ENCODE measurements around the gene POFUT2.
"Not testable (repeated sequence)": the region's sequence is repeated elsewhere in the genome, so short reads cannot be mapped to it uniquely, and the experiment has no call there.

POFUT2 gene

DNA sequence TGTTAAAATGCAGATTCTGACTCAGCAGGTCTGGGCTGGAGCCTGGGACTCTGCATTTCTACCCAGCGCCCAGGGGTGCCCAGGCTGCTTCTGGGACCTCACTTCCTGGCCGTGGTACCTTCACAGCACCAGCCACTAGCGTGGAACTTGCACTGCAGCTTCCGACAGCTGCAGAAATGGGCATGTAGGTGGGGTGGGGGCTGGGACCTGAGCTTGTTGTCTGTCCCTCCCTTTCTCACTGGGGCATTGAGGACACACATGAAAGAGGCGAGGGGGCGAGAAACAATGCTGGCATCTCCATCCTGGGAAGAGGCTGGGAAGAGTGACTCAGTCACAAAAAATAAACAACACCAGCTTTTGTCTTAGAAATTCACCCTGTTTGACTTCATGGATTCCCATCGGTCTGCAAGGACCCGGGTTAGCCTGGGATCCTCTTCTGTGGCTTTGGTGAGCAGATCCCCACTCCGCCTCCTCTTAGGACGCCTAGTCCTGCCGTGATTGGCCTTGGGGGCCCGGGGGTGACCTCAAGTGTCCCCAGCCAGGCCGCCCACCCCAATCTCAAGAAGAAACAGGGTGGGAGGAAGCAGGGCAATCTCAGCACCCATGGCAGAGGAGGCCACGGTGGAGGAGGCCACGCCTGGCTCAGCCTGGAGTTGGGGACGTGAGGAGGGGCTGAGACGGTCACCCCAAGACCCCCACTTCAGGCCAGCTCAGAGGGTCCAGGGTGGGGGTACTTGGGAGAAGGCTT is 29.9 kb upstream of the POFUT2 start:
- TF ChIP-seq, protein P1, sequence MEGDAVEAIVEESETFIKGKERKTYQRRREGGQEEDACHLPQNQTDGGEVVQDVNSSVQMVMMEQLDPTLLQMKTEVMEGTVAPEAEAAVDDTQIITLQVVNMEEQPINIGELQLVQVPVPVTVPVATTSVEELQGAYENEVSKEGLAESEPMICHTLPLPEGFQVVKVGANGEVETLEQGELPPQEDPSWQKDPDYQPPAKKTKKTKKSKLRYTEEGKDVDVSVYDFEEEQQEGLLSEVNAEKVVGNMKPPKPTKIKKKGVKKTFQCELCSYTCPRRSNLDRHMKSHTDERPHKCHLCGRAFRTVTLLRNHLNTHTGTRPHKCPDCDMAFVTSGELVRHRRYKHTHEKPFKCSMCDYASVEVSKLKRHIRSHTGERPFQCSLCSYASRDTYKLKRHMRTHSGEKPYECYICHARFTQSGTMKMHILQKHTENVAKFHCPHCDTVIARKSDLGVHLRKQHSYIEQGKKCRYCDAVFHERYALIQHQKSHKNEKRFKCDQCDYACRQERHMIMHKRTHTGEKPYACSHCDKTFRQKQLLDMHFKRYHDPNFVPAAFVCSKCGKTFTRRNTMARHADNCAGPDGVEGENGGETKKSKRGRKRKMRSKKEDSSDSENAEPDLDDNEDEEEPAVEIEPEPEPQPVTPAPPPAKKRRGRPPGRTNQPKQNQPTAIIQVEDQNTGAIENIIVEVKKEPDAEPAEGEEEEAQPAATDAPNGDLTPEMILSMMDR (IDR thresholded peaks at IDR 0.05; ENCODE audit: control insufficient read depth, extremely low read depth, insufficient read depth), result no peak
- H3K4me3 ChIP-seq (ENCODE audit: low read depth, low read length), result no peak overlapping the region
- no peak for DNase-seq (ENCODE audit: low read depth)

DNA sequence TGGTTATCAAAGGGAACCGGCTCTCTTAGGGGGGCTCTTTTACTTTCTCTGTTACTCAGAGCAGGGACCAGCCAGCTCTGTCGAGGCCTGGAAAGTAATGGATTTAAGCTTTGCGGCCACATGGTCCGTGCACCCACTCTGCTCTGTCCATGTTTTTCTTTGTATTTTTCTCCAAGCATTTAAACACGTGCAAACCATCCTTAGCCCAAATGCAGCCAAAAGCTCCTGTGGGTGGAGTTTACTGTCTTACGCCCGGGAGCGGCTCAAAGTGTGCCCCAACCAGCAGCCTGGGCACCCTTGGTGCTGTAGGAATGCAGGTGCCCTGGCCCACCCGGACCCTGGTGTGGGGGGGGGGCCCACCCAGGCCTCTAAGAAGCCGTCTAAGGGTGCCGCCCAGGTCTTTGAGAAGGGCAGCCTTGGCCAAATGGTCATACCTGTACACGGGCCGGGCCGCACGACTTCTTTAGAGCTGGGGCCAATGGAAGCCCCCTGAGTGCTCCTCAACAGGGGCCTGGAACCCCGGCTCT is 29.2 kb upstream of the POFUT2 start:
- DNase-seq (ENCODE audit: low read depth), result no peak
- no peak overlapping the region for H3K4me3 ChIP-seq (ENCODE audit: low read depth, low read length)
- TF ChIP-seq, protein P1 (IDR thresholded peaks at IDR 0.05; ENCODE audit: control insufficient read depth, extremely low read depth, insufficient read depth), result no peak

DNA sequence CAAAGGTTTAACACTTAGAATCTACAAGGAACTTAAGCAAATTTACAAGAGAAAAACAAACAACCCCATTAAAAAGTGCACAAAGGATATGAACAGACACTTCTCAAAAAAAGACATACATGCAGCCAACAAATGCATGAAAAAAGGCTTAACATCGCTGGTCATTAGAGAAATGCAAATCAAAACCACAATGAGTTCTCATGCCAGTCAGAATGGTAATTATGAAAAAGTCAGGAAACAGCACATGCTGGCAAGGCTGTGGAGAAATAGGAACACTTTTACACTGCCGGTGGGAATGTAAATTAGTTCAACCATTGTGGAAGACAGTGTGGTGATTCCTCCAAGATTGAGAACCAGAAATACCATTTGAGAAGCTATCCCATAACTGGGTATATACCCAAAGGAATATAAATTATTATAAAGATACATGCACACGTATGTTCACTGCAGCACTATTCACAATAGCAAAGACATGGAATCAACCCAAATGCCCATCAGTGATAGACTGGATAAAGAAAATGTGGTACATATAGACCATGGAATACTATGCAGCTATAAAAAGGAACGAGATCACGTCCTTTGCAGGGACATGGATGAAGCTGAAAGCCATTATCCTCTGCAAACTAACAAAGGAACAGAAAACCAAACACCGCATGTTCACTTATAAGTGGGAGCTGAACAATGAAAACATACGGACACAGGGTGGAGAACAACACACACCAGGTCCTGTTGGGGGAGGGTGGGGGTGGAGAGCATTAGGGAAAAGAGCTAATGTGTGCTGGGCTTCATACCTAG is 28.2 kb upstream of the POFUT2 start:
- not testable (repeated sequence) for H3K4me3 ChIP-seq (ENCODE audit: low read depth, low read length); DNase-seq (ENCODE audit: low read depth)

DNA sequence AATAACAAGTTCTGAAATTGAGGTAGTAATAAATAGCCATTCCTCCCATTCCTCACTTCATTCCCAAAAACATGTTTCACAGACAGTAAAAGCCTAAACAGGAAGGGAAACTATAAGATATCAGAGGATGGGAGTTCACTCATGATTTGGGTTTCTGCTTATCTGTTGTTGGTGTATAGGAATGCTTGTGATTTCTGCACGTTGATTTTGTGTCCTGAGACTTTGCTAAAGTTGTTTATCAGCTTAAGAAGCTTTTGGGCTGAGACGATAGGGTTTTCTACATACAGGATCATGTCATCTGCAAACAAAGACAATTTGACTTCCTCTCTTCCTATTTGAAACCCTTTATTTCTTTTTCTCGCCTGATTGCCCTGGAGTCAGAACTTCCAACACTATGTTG is 26.0 kb upstream of the POFUT2 start:
- DNase-seq (ENCODE audit: low read depth), result no peak
- TF ChIP-seq, protein P1 (IDR thresholded peaks at IDR 0.05; ENCODE audit: control insufficient read depth, extremely low read depth, insufficient read depth), result no peak
- no peak overlapping the region for H3K4me3 ChIP-seq (ENCODE audit: low read depth, low read length)

DNA sequence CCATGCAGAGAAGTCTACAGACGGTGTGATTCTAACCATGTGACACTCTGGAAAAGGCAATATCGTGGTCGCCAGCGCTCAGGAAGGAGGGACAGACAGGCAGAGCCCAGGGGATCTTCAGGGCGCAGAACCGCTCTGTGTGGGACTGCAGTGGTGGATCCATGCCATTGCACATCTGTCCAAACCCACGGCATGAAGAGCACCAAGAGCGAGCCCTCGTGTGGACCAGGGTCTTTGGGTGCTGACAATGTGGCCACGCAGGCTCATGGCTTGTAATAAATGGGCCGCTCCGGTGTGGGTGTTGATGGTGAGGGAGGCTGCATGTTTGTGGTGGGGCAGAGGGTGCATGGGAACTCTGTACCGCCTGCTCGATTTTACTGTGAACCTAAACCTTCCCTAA is 25.3 kb upstream of the POFUT2 start:
- DNase-seq (ENCODE audit: low read depth), result no peak
- H3K4me3 ChIP-seq (ENCODE audit: low read depth, low read length), result no peak overlapping the region
- TF ChIP-seq, protein P1 (IDR thresholded peaks at IDR 0.05; ENCODE audit: control insufficient read depth, extremely low read depth, insufficient read depth), result no peak

DNA sequence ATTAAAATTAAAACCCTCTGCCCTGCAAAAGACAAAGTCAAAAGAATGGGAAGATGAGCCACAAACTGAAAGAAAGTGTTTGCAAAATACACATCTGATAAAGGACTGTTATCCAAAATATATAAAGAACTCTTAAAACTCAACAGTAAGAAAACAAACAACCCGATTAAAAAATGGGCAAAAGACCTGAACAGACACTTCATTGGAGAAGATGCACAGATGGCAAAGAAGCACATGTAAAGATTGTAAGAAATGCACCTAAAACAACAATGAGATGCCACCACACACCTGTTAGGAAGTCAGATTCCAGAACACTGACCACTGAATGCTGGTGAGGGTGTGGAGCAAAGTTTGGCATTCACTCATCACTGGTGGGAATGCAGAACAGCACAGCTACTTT is 24.6 kb upstream of the POFUT2 start:
- TF ChIP-seq, protein P1 (IDR thresholded peaks at IDR 0.05; ENCODE audit: control insufficient read depth, extremely low read depth, insufficient read depth), result no peak
- DNase-seq (ENCODE audit: low read depth), result no peak

DNA sequence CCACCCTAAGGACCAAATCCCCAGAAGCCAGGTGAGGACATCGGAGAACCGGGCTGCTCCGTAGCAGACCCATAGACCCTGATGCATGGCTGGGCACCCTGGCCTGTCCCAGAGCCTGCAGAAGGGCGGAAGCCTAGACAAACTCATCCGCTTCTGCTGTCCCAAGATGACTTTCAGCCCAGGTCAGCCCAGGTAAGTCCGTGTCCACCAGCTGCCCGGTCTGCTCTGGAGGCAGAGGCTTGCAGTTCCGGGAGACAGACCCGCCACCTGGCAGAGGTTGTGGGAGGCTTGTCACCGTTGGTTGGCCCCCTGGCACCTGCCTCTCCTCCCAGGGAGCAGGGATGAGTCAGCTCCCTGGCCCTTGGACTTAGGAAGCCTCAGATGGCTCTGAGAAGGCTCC is 22.8 kb upstream of the POFUT2 start:
- DNase-seq (ENCODE audit: low read depth), result no peak

More for the DNA sequence above, 24.6 kb upstream of the POFUT2 start:
- no peak overlapping the region for H3K4me3 ChIP-seq (ENCODE audit: low read depth, low read length)

More for the DNA sequence above, 22.8 kb upstream of the POFUT2 start:
- no peak overlapping the region for H3K4me3 ChIP-seq (ENCODE audit: low read depth, low read length)
- TF ChIP-seq, protein P1 (IDR thresholded peaks at IDR 0.05; ENCODE audit: control insufficient read depth, extremely low read depth, insufficient read depth), result no peak
